ENCODE results near the gene UGCG.
A peak's percentile ranks its signal among the peaks of the same experiment; 100 is the strongest.
"Not testable (repeated sequence)": the region's sequence is repeated elsewhere in the genome, so short reads cannot be mapped to it uniquely, and the experiment has no call there.

UGCG gene

DNA sequence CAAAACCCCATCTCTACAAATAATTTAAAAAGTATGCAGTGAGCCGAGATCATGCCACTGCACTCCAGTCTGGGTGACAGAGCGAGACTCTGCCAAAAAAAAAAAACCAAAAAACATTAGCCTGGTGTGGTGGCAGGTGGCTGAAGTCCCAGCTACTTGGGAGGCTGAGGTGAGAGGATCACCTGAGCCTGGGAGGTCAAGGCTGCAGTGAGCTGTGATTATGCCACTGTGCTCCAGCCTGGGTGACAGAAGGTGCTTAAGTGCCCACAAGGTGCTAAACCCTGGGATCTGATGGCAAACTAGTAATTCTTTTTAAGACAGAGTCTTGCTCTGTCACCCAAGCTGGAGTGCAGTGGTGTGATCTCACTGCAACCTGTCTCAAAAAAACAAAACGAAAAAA is 5.7 kb upstream of the UGCG start:
- not testable (repeated sequence) for DNase-seq (ENCODE audit: low spot score)

DNA sequence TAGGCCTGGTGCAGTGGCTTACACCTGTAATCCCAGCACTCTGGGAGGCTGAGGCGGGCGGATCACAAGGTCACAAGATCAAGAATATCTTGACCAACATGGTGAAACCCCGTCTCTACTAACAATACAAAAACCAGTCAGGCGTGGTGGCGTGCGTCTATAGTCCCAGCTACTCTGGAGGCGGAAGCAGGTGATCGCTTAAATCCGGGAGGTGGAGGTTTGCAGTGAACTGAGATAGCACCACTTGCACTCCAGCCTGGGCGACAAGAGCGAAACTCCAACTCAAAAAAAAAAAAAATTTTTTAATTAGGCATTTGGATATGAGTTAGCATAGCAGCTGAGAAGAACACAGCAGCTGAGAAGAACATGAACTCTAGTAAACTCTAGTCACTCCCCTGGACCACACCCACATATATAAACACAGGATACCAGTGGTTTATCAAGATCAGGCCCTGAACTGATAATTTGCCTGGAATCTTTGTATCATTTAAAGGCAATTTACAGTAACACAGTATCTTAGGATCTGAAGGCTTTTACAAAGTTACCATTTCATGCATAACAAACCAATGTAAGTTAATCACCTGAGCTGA is 4.6 kb upstream of the UGCG start:
- DNase-seq (ENCODE audit: low spot score) = no peak

DNA sequence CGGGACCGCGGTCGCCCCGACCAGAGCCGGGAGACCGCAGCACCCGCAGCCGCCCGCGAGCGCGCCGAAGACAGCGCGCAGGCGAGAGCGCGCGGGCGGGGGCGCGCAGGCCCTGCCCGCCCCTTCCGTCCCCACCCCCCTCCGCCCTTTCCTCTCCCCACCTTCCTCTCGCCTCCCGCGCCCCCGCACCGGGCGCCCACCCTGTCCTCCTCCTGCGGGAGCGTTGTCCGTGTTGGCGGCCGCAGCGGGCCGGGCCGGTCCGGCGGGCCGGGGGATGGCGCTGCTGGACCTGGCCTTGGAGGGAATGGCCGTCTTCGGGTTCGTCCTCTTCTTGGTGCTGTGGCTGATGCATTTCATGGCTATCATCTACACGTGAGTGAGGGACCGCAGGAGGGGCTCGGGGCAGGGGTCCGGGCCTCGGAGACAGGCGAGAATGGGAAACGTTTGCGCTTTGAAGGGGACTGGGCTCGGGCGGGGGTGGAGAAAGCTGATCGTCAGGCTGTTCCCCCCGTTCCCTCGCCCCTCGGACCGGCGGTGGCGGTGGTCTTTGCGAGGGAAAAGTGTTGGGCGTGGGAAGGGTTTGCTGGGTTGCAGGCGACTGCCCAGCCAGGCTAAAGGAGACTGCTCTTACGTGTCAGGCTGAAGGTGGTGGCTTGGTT is 457 bp downstream of the UGCG start:
- DNase-seq (ENCODE audit: low spot score) = peak; percentile 38

DNA sequence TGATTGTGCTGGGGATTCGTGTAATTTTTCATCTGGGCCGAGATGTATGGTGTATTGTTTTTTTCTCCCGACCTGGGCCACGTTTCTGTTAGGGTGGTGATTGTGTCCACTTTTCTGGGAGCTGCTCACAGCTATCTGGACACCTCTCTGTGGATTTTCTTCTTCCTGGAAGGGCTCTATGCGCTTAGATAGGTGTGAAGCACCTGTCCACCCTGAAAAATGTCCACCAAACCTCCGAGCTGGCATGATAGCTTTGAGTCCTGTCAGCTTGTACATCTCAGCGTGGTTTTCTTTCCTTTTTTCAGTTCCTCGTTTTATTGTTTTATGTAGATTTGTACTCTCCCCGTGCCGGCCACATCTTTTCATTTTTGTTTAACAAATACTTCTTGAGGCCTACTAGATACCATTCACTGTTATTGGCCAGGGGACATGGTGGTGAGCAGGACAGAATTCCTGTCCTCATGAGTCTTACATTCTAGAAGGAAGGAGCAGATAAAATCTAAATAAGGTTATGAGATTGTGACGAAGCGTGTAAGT is 1.1 kb downstream of the UGCG start:
- DNase-seq (ENCODE audit: low spot score) = peak; percentile 22

DNA sequence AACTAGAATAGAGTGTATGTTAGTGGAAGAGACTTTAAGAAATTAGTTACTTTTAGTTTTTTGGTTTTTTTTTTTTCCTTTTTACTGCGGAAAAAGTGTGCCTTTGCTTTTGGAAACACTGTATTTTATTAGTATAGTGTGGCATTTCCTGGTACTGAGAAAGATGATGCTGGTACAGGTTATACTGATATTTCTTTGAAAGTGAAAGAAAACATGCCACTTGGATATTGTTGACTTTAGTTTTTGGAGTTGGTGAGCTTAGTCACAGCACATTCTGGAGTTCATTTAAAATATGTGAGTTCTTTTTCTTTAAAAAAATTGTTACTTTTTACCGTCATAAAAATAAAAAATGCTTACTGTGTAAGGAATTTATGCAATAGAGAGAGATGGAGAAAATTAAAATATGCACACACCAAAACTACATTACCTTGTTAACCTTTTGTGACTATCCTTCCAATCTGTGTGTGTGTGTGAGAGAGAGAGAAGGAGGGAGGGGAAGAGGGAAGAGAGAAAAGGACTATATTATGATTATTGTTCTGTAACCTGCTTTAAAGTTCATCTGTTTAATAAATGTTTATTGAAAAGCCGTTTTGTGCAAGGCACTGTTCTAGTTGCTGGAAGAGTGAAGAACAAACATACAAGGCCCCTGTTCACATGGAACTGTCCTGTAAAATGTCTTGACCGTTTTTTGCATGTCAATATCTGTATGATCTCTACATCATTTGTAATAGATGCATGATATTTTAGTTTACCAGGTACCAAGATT is 1.9 kb downstream of the UGCG start:
- no peak for DNase-seq (ENCODE audit: low spot score)

DNA sequence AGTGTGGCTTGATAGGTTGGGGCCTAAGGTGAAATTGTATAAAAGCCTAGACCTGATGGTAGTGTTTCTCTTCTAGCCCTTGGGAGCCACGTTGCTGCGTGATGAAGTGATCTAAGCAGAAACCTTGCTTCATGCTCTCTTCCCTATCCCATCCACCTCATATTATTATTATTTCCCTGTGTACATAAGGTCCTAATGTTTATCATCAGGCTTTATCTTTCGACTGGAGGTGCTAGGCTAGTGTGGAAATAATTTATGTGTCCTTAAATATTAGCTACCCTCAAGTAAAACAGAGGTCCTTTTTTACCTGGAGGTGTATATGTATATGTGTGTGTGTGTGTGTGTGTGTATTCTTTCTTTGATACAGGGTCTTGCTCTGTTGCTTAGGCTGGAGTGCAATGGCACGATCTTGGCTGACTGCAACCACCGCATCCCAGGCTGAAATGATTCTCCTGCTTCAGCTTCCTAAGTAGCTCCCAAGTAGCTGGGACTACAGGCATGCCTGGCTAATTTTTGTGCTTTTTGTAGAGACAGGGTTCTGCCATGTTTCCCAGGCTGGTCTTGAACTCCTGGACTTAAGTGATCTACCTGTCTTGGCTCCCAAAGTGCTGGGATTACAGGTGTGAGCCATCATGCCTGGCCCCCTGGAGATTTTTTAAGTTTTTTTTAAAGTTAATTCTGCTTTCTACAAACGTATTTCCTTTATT is 3.7 kb downstream of the UGCG start:
- DNase-seq (ENCODE audit: low spot score) = no peak

DNA sequence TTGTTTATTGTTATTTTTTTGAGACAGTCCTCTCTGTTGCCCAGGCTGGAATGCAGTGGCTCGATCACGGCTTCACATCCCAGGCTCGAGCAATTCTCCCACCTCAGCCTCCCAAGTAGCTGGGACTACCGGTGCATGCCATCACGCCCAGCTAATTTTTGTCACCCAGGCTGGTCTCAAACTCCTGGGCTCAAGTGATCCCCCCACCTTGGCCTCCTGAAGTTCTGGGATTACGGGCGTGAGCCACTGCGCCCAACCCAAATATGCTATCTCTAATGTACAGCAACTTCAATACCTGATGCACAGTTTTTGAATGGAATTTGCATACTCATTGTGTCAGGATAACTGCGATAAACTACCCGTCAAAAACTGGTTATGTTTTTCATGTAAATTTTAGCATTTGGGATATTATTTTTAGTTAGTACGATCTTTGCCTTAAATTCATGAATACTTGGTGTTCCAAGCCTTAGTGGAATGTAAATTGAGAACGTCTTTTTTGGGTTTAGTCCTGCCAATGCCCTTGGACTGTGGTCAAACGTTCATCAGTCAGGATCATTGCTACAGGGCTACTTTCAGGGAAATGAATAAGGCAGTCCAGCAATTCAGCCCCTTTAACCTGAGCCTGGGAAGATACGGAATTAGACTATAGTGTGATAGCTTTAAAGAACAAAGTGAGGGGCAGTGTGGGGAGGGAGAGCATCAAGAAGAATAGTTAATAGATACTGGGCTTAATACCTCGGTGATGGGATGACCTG is 4.4 kb downstream of the UGCG start:
- DNase-seq (ENCODE audit: low spot score) = no peak

DNA sequence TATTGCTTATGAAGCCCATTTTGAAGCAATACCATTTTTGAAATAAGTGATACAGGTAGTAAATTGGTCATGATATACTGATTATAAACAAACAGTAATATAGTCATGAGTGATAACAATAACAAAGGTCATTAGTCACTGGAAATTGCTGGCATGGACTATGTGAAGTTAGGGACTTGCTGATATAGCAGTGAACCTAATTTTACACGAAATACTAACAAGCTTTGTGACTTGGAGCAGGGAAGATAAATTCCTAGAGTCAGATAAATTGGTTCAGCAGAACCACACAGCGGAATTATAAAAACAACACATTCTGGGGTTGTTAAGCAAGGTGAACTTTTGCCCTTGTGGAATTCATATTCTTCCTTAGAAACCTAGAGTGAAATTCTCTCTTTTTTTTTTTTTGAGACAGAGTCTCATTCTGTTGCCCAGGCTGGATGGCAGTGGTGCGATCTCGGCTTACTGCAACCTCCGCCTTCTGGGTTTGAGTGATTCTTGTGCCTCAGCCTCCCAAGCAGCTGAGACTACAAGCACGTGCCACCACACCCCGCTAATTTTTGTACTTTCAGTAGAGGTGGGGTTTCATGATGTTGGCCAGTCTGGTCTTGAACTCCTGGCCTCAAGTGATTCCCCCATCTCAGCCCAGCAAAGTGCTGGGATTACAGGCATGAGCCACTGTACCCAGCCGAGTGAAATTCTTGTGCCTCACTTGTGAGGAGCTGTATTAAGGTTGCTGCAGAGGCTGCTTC is 6.0 kb downstream of the UGCG start:
- no peak for DNase-seq (ENCODE audit: low spot score)

DNA sequence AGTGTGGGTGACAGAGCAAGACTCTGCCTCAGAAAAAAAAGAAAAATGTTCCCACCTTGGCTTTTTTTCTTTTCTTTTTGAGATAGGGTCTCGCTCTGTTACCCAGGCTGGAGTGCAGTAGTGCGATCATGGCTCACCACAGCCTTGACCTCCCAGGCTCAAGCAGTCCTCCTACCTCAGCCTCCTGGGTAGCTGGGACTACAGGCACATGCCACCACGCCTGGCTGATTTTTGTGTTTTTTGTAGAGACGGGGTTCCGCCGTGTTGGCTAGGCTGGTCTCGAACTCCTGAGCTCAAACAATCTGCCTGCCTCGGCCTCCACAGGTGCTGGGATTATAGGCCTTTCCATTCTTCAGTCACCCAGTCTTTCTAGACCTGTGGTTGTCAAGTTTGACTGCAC is 6.9 kb downstream of the UGCG start:
- not testable (repeated sequence) for DNase-seq (ENCODE audit: low spot score)

DNA sequence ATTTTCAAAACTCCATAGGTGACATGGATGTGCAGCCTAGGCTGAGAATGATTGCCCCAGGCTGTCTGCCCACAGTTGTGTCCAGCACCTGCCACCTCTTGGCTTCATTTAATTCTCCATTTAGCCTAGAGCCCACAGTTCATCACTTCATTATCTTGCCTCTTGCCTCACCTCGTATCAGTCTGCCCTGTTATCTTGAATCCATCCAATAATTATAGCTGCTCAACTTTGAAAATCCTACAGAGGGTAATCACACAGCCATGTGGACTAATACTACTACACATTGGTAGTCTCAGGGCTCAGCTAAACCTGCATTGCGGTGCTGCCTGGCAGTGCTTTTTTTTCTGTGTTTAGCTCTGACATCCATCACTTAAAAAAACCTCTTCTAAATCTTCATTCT is 7.4 kb downstream of the UGCG start:
- DNase-seq (ENCODE audit: low spot score) = no peak

DNA sequence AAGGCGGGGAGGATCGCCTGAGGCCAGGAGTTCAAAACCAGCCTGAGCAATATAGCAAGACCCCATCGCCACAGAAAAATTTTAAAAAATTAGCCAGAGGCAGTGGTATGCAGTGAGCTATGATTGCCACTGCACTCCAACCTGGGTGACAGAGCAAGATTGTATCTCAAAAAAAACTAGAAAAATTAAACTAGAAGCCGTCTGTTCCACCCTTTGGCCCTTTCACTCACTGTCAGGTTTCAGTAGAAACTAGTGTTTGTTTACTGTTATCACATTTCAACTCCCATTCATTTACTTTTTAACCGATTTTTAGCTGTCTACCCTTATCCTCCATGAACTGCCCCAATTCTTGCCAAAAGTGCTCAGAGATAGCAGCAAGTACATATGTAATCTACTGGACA is 8.3 kb downstream of the UGCG start:
- no peak for DNase-seq (ENCODE audit: low spot score)

DNA sequence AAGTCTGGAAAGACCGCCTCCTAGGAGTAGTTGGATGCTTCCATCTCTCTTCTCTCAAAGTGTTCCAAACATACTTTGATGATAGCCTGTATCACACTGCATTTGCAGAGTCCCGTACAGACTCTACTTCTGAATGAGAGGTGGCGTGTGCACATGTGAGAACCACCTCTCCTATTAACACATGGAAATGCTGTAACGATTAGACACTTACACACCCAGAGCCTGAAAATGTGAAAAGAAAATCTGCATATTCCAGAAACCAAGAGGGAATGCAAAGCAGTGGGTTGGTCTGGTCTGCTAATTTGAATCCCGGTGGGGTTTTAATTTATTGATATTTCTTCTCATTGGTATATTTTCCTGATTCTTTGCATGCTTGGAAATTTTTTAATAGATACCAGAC is 10.5 kb downstream of the UGCG start:
- DNase-seq (ENCODE audit: low spot score) = no peak

DNA sequence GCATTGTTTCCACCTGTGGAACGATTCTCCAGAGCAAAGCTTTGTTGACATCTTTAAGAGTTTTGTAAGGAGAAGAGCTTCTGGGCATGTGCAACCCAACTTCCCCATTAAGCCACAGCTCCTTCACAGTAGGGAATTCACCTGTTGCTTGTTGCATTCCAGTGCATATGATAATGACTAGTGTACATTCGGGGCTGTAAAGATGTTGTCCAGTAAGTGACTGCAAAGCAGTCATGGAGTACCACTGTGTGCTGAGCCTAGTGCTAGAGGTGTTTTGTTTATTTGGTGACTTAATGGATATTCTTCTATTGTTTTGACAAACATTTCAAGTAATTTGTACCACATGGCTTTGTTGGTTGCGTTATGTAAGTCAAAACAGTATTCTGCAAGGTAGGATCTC is 12.8 kb downstream of the UGCG start:
- DNase-seq (ENCODE audit: low spot score) = no peak

DNA sequence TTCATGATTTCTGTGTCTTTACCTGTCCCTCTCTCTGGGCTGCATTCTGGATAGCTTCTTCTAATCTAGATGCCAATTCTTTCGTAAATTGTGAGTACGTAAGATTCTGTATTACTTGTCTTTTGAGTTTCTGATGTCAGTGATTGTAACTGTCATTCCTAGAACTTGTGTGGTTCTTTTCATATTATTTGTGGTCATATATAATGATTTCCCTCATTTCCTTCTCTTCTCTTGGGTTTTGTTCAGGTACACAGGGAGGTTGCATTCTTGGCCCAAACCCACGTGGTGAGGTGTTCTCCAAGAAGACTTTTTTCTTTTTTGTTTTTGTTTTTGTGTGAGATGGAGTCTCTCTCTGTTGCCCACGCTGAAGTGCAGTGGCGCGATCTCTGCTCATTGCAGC is 13.8 kb downstream of the UGCG start:
- no peak for DNase-seq (ENCODE audit: low spot score)

DNA sequence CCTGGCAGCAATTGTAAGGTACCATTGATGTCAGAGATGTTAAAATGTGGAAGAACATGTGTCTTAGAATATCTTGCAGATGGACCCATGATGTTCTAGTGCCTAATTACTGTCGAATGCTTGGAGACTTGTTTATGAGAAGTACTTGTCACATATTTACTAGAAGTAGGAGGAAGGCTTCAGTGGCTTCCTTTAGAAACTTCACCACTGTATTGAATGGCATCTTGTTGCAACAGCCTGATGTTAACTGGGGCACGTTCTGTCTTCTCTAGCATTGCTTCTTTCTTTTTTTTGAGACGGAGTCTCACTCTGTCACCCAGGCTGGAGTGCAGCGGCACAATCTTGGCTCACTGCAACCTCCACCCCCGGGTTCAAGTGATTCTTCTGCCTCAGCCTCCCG is 16.5 kb downstream of the UGCG start:
- DNase-seq (ENCODE audit: low spot score) = no peak

DNA sequence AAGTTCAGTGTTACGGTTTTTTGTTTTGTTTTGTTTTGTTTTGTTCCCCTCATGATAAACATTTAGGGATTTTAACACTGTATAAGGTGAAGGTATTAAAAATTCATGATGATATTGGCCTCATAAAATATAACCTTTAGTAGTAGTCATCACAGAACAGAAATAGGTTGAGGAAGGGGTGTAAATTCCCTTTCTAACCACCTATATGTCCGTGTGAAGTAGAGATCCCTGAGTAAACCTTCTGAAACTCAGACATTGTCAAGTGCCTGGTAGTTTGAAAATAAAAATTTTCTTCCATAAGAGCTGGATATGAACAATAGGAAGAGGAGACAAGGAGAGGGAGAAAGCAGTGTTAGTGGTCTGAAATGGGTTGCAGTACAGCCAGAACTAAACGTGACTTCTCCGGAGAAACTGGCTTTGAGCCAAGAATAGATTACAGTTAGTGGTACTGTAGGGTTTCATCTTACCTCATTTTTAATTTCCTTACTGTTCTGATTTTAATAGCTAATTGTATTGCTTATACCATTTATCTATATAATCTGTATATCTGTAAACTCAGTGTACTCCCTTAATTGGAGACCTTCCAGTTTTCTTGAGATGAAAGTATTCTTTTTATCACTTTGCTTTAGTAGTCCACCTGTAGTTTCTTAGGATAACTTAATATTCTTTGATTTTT is 18.3 kb downstream of the UGCG start:
- DNase-seq (ENCODE audit: low spot score) = no peak

DNA sequence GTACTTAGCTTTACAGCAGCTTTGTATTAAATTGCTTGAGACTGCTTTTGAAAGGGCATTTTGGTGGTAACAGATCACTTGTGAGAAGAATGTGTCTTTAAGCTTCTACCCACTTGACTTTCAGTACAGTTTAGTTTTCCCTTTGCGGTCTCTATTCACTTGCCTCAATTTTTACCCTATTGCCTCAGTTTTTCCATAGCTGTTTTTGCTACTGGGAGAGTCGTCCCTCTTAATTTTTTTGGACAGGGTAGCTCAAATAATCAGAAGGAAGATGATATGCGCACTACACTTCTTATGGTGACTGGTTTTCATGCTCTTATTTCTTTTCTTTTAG is 18.8 kb downstream of the UGCG start:
- no peak for DNase-seq (ENCODE audit: low spot score)

DNA sequence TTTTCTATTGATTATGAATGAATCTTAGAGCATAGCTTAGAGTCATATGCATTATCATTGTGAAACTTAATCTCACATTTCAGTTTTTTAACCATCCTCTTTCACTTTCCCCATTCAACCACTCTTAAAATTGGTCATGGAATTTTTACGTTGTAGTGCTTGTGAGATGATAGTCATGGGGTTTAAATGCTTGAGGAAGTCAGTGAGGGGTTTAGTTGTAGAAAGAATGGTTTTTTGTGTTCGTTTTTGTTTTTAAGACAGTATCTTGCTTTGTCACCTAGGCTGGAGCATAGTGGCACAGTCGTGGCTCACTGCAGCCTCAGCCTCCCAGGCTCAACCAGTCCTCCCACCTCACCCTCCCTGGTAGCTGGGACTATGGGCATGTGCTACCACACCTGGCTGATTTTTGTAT is 19.6 kb downstream of the UGCG start:
- no peak for DNase-seq (ENCODE audit: low spot score)

DNA sequence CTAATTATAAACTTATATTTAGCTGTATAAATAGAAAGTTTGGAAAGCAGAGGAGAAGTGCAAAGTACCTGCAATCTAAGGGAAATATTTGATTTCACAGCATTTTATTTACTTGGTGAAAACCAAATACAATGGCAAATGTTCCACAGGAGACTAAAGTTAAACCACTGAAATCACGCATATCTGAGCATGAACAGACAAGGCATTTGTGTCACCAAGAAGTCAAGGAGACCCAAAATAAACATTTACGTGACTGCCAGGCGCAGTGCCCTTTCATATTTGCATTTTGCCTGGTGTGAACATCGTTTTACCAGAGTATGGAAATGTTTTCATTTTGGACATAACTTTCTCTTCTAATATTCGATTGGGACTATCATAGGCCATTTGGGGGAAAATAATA is 20.6 kb downstream of the UGCG start:
- DNase-seq (ENCODE audit: low spot score) = no peak

DNA sequence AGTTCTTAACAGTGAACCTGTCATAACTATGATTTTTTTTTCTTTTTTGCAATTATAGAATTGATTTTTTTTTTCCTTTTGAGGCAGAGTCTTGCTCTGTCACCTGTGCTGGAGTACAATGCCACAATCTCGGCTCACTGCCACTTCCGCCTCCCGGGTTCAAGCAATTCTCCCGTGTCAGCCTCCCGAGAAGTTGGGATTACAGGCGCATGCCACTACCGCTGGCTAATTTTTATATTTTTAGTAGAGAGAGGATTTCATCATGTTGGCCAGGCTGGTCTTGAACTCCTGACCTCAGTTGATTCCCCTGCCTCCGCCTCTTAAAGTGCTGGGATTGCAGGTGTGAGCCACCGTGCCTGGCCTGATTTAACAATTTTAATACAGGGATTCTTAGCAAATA is 21.4 kb downstream of the UGCG start:
- no peak for DNase-seq (ENCODE audit: low spot score)

DNA sequence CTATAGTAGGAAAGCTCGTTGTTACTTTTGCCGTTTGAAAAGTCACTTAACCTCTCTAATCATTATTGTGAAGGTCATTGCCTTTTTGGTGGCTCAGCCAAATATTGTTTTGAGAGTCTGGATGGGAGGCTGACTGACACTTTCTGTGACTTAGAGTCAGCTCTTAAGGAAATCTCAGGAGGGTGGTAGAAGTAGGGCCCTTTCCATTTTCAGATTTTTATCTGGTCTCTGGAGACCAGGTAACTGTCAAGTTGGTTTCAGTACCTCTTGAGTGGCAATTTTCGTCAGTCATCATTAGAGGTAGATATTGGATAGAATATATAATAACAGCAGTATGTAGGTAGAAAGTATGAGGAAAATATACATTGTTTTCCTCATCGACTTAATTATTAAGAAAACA is 23.3 kb downstream of the UGCG start:
- no peak for DNase-seq (ENCODE audit: low spot score)

Data from hepatic stellate cell (primary cell).